ENCODE results near the gene FBXO40. TPM values are rescaled to one million over a fixed set of nuclear protein-coding genes. Genes with fewer than 3 reads are reported as not detected.
A peak's percentile ranks its signal among the peaks of the same experiment; 100 is the strongest.
"Not testable (repeated sequence)": the region's sequence is repeated elsewhere in the genome, so short reads cannot be mapped to it uniquely, and the experiment has no call there.

The FBXO40 gene
- total RNA-seq, 2 donors from 2014 or later: 81.6 to 187 TPM

- Histone ChIP-seq H3K4me1 (no peaks in the 10 kb centered on the region), H3K9me3 (no peaks in the 10 kb centered on the region), H3K4me3 (no peak overlapping the region), H3K27me3 (no peaks in the 10 kb centered on the region), H3K36me3 (no peaks in the 10 kb centered on the region), H3K27ac (no peak overlapping the region)
- no peak for DNase-seq (ENCODE audit: low spot score)
- TF ChIP-seq CTCF (IDR thresholded peaks at IDR 0.05): no peak
Measured at GRCh38 chr3:121581691-121582090, 11.5 kb upstream of the FBXO40 start.

GRCh38 chr3:121584418-121584817, 8.8 kb upstream of the FBXO40 start:
- Histone ChIP-seq H3K4me3 (no peak overlapping the region), H3K4me1 (no peaks in the 10 kb centered on the region), H3K27me3 (no peaks in the 10 kb centered on the region), H3K27ac (no peak overlapping the region), H3K9me3 (no peaks in the 10 kb centered on the region), H3K36me3 (no peaks in the 10 kb centered on the region)
- DNase-seq (ENCODE audit: low spot score): no peak
- TF ChIP-seq CTCF (IDR thresholded peaks at IDR 0.05): no peak

GRCh38 chr3:121593806-121594205, 627 bp downstream of the FBXO40 start:
- Histone ChIP-seq H3K4me3 (peak overlapping the region; percentile 48 to 51), H3K27ac (peak overlapping the region; percentile 84 to 91)
- DNase-seq (ENCODE audit: low spot score); H3K36me3 ChIP-seq; H3K27me3 ChIP-seq; H3K4me1 ChIP-seq; H3K9me3 ChIP-seq: not testable (repeated sequence)

- Histone ChIP-seq H3K27me3 (no peaks in the 10 kb centered on the region), H3K36me3 (no peaks in the 10 kb centered on the region), H3K27ac (peak overlapping the region; percentile 84 to 91), H3K4me3 (peak overlapping the region; percentile 48 to 51), H3K4me1 (peaks cover 0 to 6% of the 10 kb centered on the region in 2 donors), H3K9me3 (no peaks in the 10 kb centered on the region)
- no peak for DNase-seq (ENCODE audit: low spot score)
- TF ChIP-seq CTCF (IDR thresholded peaks at IDR 0.05): no peak
Measured at GRCh38 chr3:121594850-121595249, 1.7 kb downstream of the FBXO40 start.

GRCh38 chr3:121595765-121596406, 2.7 kb downstream of the FBXO40 start:
- Histone ChIP-seq H3K36me3 (no peaks in the 10 kb centered on the region), H3K4me3 (peak overlapping the region in 1 of 2 donors; percentile 48), H3K27ac (peak overlapping the region; percentile 84 to 91), H3K4me1 (peaks cover 0 to 12% of the 10 kb centered on the region in 2 donors), H3K9me3 (no peaks in the 10 kb centered on the region), H3K27me3 (no peaks in the 10 kb centered on the region)
- TF ChIP-seq CTCF (IDR thresholded peaks at IDR 0.05): no peak
- DNase-seq (ENCODE audit: low spot score): no peak

GRCh38 chr3:121598564-121598963, 5.4 kb downstream of the FBXO40 start:
- Histone ChIP-seq H3K27ac (peak overlapping the region; percentile 8 to 91), H3K27me3 (no peaks in the 10 kb centered on the region), H3K4me1 (peaks cover 0 to 39% of the 10 kb centered on the region in 2 donors)

GRCh38 chr3:121599900-121600299, 6.7 kb downstream of the FBXO40 start:
- H3K36me3 ChIP-seq; H3K9me3 ChIP-seq; H3K27me3 ChIP-seq; DNase-seq (ENCODE audit: low spot score); H3K4me3 ChIP-seq: not testable (repeated sequence)
- Histone ChIP-seq H3K27ac (peak overlapping the region; percentile 79 to 91), H3K4me1 (peaks cover 0 to 45% of the 10 kb centered on the region in 2 donors)

More at GRCh38 chr3:121598564-121598963, 5.4 kb downstream of the FBXO40 start:
- Histone ChIP-seq H3K9me3 (no peaks in the 10 kb centered on the region), H3K4me3 (no peak overlapping the region), H3K36me3 (no peaks in the 10 kb centered on the region)
- DNase-seq (ENCODE audit: low spot score): no peak
- no peak for TF ChIP-seq CTCF (IDR thresholded peaks at IDR 0.05)
